MM.1S (cell line): ENCODE results near the gene SCN3B.

Source experiments
- CTCF ChIP-seq: fragments of 300-600 bp; sonication (generic); IDR thresholded peaks from 2 replicates; pipeline ENCODE4 v1.5.1; 2016; ENCODE audit warnings: antibody characterized with exemption, low read length, mixed read lengths
- EZH2 ChIP-seq: fragments of 300-600 bp; sonication (generic); optimal IDR thresholded peaks from 2 replicates; pipeline ENCODE3; 2017; ENCODE audit warnings: low read depth, mild to moderate bottlenecking, antibody characterized with exemption, low read length, mixed read lengths
- EZH2phosphoT487 ChIP-seq: fragments of 300-600 bp; sonication (generic); IDR thresholded peaks from 2 replicates; pipeline ENCODE4 v1.6.1; 2018; ENCODE audit warnings: antibody characterized with exemption, low read length

GRCh38 chr11:123696183-123696582 lies 41.8 kb upstream of the SCN3B start:
- TF ChIP-seq CTCF (no peak), EZH2phosphoT487 (no peak), EZH2 (no peak)
